HCT116 (cell line): ENCODE results near the gene MRPL41. TPM values are rescaled to one million over a fixed set of nuclear protein-coding genes. Genes with fewer than 3 reads are reported as not detected.

ENCODE experiments used
- ATAC-seq: fragments of 200-7000 bp; cut with Tn5 transposase; 2 replicates; pipeline ENCODE4 v1.9.1; 2020; ENCODE audit warnings: mild to moderate bottlenecking, moderate library complexity
- BruUV-seq: library from RNA; stranded (reverse); fragments of 400-500 nt; replicated peaks from 2 replicates; lab custom pipeline; 2021; lab: Mats Ljungman, UMichigan
- CTCF ChIA-PET: fragments of 300-600 bp; sonication (Branson Sonifier 250); formaldehyde crosslinking; loops from one replicate; lab custom pipeline; 2021; ENCODE audit warnings: antibody characterized with exemption; lab: Charles Lee
- POLR2A ChIA-PET: fragments of 300-600, 350-600 bp; sonication (Branson Sonifier 250); formaldehyde crosslinking; loops from one replicate; lab custom pipeline; 2021; ENCODE audit warnings: antibody characterized with exemption; lab: Charles Lee
- RAD21 ChIA-PET, 2 experiments: fragments of 300-600 bp; sonication (Branson Sonifier 250); formaldehyde crosslinking; loops; one replicate each; lab custom pipeline; 2023; ENCODE audit warnings: low total read pairs in 2 of 2; ENCODE audit not compliant: uncharacterized antibody in 2 of 2, unreplicated experiment in 2 of 2, low non-redundant PET in 1 of 2; lab: Charles Lee
- DNase-seq: peaks from one replicate; pipeline ENCODE4 v3.0.0-alpha.2; 2010; ENCODE audit warnings: low read depth, low spot score
- H2AFZ ChIP-seq: fragments of 200-600 bp; shearing (Covaris generic), sonication (generic); 2 replicates; pipeline ENCODE4 v1.6.1; 2017; ENCODE audit warnings: low read depth, mixed run types, mixed read lengths, antibody characterized with exemption, low read length; ENCODE audit not compliant: poor library complexity, severe bottlenecking
- H3K27ac ChIP-seq: 2 replicates; pipeline ENCODE4 v1.5.1; 2012; ENCODE audit warnings: low read depth, low read length
- H3K27me3 ChIP-seq: fragments of 200-600 bp; sonication (generic); 2 replicates; pipeline ENCODE4 v1.6.1; 2016; ENCODE audit warnings: mixed run types, low read length, mixed read lengths; ENCODE audit not compliant: insufficient read depth
- H3K36me3 ChIP-seq, 2 experiments: fragments of 200-500 bp in 1 of 2; fragments of 200-600 bp in 1 of 2; sonication (Bioruptor generic) in 1 of 2; sonication (generic) in 1 of 2; 2 replicates each; pipeline versions ENCODE4 v1.5.1 to v1.6.1; 2014 to 2016; ENCODE audit warnings: low read length in 2 of 2, inconsistent platforms in 1 of 2, mixed read lengths in 1 of 2, mixed run types in 1 of 2; ENCODE audit not compliant: insufficient read depth in 2 of 2, control insufficient read depth in 1 of 2
- H3K4me1 ChIP-seq, 2 experiments: fragments of 200-600 bp in 1 of 2; sonication (generic) in 1 of 2; 2 replicates each; pipeline versions ENCODE4 v1.5.1 to v1.6.1; 2012 to 2017; ENCODE audit warnings: low read length in 2 of 2, inconsistent platforms in 1 of 2, mild to moderate bottlenecking in 1 of 2, mixed read lengths in 1 of 2, mixed run types in 1 of 2, moderate library complexity in 1 of 2; ENCODE audit not compliant: insufficient read depth in 2 of 2, control insufficient read depth in 1 of 2
- H3K4me2 ChIP-seq: fragments of 200-600 bp; sonication (generic); 2 replicates; pipeline ENCODE4 v1.6.1; 2017; ENCODE audit warnings: mixed run types, low read length, mixed read lengths
- H3K4me3 ChIP-seq, 2 experiments: fragments of 200-600 bp in 1 of 2; sonication (generic) in 1 of 2; replicated peaks in 1 of 2; 2 replicates each; pipeline ENCODE4 v1.5.1; 2011 to 2016; ENCODE audit warnings: low read length in 2 of 2, control low read depth in 1 of 2, low read depth in 1 of 2, mild to moderate bottlenecking in 1 of 2, mixed read lengths in 1 of 2, mixed run types in 1 of 2
- H3K79me2 ChIP-seq: fragments of 200-600 bp; sonication (generic); 2 replicates; pipeline ENCODE4 v1.6.1; 2017; ENCODE audit warnings: mild to moderate bottlenecking, mixed run types, low read length, moderate library complexity, mixed read lengths; ENCODE audit not compliant: insufficient read depth
- H3K9ac ChIP-seq: fragments of 200-600 bp; sonication (generic); 2 replicates; pipeline ENCODE4 v1.6.1; 2016; ENCODE audit warnings: low read length, mixed read lengths
- H3K9me2 ChIP-seq: fragments of 200-600 bp; sonication (generic), shearing (Covaris generic); 2 replicates; pipeline ENCODE4 v1.6.1; 2017; ENCODE audit warnings: mixed run types, mild to moderate bottlenecking, moderate library complexity; ENCODE audit not compliant: insufficient read depth
- H3K9me3 ChIP-seq, 2 experiments: fragments of 200-500 bp in 1 of 2; fragments of 200-600 bp in 1 of 2; sonication (Bioruptor generic) in 1 of 2; sonication (generic) in 1 of 2; 2 replicates each; pipeline ENCODE4 v1.6.1; 2014 to 2017; ENCODE audit warnings: low read length in 2 of 2, mixed read lengths in 2 of 2, inconsistent platforms in 1 of 2, low read depth in 1 of 2, mild to moderate bottlenecking in 1 of 2, mixed run types in 1 of 2, moderate library complexity in 1 of 2; ENCODE audit not compliant: control insufficient read depth in 1 of 2, insufficient read depth in 1 of 2
- H4K20me1 ChIP-seq: fragments of 200-600 bp; sonication (generic), shearing (Covaris generic); 2 replicates; pipeline ENCODE4 v1.6.1; 2017; ENCODE audit warnings: mixed run types, mild to moderate bottlenecking, moderate library complexity; ENCODE audit not compliant: insufficient read depth
- ATF3 ChIP-seq: IDR thresholded peaks from 2 replicates; pipeline ENCODE4 v1.6.1; 2012
- EGR1 ChIP-seq: IDR thresholded peaks from 2 replicates; pipeline ENCODE4 v1.6.1; 2012; ENCODE audit warnings: low read depth
- ELF1 ChIP-seq: IDR thresholded peaks from 2 replicates; pipeline ENCODE4 v1.6.1; 2012; ENCODE audit warnings: low read depth, borderline replicate concordance
- EZH2 ChIP-seq: fragments of 200-600 bp; sonication (generic); IDR thresholded peaks from 2 replicates; pipeline ENCODE4 v1.6.1; 2017; ENCODE audit warnings: antibody characterized with exemption, mixed run types
- POLR2A ChIP-seq: IDR thresholded peaks from 2 replicates; pipeline ENCODE4 v1.7.0; 2011; ENCODE audit warnings: borderline replicate concordance; ENCODE audit not compliant: insufficient read depth, insufficient read length; ENCODE audit errors: extremely low read depth
- POLR2AphosphoS5 ChIP-seq: IDR thresholded peaks from 2 replicates; pipeline ENCODE4 v1.6.1; 2011; ENCODE audit warnings: mild to moderate bottlenecking, low read depth, low read length, moderate library complexity
- RAD21 ChIP-seq: IDR thresholded peaks from 2 replicates; pipeline ENCODE4 v1.6.1; 2012; ENCODE audit warnings: low read depth, mild to moderate bottlenecking
- SP1 ChIP-seq: IDR thresholded peaks from 2 replicates; pipeline ENCODE4 v1.6.1; 2012; ENCODE audit warnings: low read depth
- TCF7L2 ChIP-seq: IDR thresholded peaks from 2 replicates; pipeline ENCODE4 v1.7.0; 2011; ENCODE audit warnings: borderline replicate concordance, inconsistent platforms; ENCODE audit not compliant: insufficient read depth, insufficient read length; ENCODE audit errors: extremely low read depth
- YY1 ChIP-seq: IDR thresholded peaks from 2 replicates; pipeline ENCODE4 v1.6.1; 2011; ENCODE audit warnings: low read length, low read depth, moderate library complexity, mild to moderate bottlenecking; ENCODE audit not compliant: insufficient replicate concordance; ENCODE audit errors: extremely low read depth
- intact Hi-C: fragments of 100-400 bp; cut with micrococcal nuclease; formaldehyde crosslinking; loops from 2 replicates; pipeline ENCODE4 v1.10.0; 2022
- total RNA-seq: library from RNA; stranded (reverse); gene quantifications from one replicate; pipeline ENCODE4 v1.2.1, GENCODE V29; 2021; ENCODE audit not compliant: unreplicated experiment
- TF ChIP-seq, protein P1 (sequence below): IDR thresholded peaks from 2 replicates; pipeline ENCODE4 v1.6.1; 2012; ENCODE audit warnings: low read depth
- TF ChIP-seq, protein P2 (sequence below), 3 experiments: fragments of 200-600 bp in 1 of 3; sonication (generic) in 1 of 3; IDR thresholded peaks in 2 of 3; conservative IDR thresholded peaks in 1 of 3; 2 replicates each; pipeline ENCODE4 v1.5.1; 2012 to 2017; ENCODE audit warnings: low read depth in 2 of 3, low read length in 2 of 3, antibody characterized with exemption in 1 of 3, borderline replicate concordance in 1 of 3, control low read depth in 1 of 3, mild to moderate bottlenecking in 1 of 3, mixed read lengths in 1 of 3, mixed run types in 1 of 3, moderate library complexity in 1 of 3; ENCODE audit not compliant: insufficient read depth in 1 of 3

The MRPL41 gene
- total RNA-seq, 1 experiment from 2014 or later, result 69.5 TPM

DNA sequence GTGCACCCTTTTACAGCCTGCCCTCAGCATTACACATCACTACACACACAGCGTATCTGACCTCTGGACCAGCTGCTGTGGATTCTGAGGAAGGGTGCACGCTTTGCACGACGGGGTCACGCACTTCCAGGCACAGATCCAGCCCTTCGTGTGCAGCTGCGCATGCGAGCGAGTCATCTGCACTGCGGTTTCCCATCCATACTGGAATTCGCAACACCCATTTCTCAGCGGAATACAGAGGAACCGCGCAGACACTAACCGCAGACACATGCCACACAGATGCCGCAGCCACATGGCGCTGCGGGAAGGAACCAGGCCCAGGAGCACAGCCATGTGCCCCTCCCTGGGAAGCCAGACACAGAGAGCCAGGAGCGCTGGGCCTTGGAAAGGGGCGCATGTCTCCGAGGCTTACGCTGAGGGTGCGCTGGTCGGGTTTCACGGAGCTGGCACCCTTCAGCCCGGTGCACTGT, 44.9 kb upstream of the MRPL41 start:
- TF ChIP-seq ELF1, result no peak
- no peak for TF ChIP-seq SP1
- TF ChIP-seq YY1, result no peak
- no peak for TF ChIP-seq POLR2A
- no peak for TF ChIP-seq EGR1
- TF ChIP-seq TCF7L2, result no peak
- H3K4me3 ChIP-seq, result no peak overlapping the region
- H4K20me1 ChIP-seq, result no peaks in the 10 kb centered on the region
- no TSS peak for BruUV-seq
- no peak overlapping the region for H2AFZ ChIP-seq
- no peaks in the 10 kb centered on the region for H3K9me2 ChIP-seq
- no peaks in the 10 kb centered on the region for H3K9me3 ChIP-seq
- H3K27me3 ChIP-seq, result no peaks in the 10 kb centered on the region
- H3K79me2 ChIP-seq, result no peaks in the 10 kb centered on the region
- CTCF ChIA-PET, result no interaction called here
- POLR2A ChIA-PET, result no interaction called here
- no peak overlapping the region for H3K9ac ChIP-seq
- no peak for DNase-seq
- no peak overlapping the region for H3K4me2 ChIP-seq
- RAD21 ChIA-PET, result no interaction called here
- intact Hi-C loops, result no loop called here
- no peaks in the 10 kb centered on the region for H3K4me1 ChIP-seq
- H3K27ac ChIP-seq, result no peak overlapping the region
- no peaks in the 10 kb centered on the region for H3K36me3 ChIP-seq
- no peak for ATAC-seq

- Histone ChIP-seq H3K79me2 (no peaks in the 10 kb centered on the region), H3K4me1 (no peaks in the 10 kb centered on the region), H3K4me2 (no peak overlapping the region), H3K9me2 (no peaks in the 10 kb centered on the region), H3K27me3 (no peaks in the 10 kb centered on the region), H3K36me3 (no peaks in the 10 kb centered on the region), H3K9ac (no peak overlapping the region), H2AFZ (no peak overlapping the region), H3K4me3 (no peak overlapping the region), H3K9me3 (no peaks in the 10 kb centered on the region), H3K27ac (no peak overlapping the region), H4K20me1 (no peaks in the 10 kb centered on the region)
- CTCF ChIA-PET, result interaction anchor here (0.9 to 1.4 kb wide), 2 partner anchors 18 to 26 kb away, joined by 3 read pairs; no protein-coding TSS in a partner anchor
- no peak for DNase-seq
- POLR2A ChIA-PET, result no interaction called here
- BruUV-seq, result no TSS peak
- RAD21 ChIA-PET, result no interaction called here
- intact Hi-C loops, result no loop called here
- no peak for ATAC-seq
- TF ChIP-seq SP1 (no peak), RAD21 (no peak), YY1 (no peak), EZH2 (no peak), POLR2A (no peak), ATF3 (no peak), POLR2AphosphoS5 (no peak)
- TF ChIP-seq, protein P1, sequence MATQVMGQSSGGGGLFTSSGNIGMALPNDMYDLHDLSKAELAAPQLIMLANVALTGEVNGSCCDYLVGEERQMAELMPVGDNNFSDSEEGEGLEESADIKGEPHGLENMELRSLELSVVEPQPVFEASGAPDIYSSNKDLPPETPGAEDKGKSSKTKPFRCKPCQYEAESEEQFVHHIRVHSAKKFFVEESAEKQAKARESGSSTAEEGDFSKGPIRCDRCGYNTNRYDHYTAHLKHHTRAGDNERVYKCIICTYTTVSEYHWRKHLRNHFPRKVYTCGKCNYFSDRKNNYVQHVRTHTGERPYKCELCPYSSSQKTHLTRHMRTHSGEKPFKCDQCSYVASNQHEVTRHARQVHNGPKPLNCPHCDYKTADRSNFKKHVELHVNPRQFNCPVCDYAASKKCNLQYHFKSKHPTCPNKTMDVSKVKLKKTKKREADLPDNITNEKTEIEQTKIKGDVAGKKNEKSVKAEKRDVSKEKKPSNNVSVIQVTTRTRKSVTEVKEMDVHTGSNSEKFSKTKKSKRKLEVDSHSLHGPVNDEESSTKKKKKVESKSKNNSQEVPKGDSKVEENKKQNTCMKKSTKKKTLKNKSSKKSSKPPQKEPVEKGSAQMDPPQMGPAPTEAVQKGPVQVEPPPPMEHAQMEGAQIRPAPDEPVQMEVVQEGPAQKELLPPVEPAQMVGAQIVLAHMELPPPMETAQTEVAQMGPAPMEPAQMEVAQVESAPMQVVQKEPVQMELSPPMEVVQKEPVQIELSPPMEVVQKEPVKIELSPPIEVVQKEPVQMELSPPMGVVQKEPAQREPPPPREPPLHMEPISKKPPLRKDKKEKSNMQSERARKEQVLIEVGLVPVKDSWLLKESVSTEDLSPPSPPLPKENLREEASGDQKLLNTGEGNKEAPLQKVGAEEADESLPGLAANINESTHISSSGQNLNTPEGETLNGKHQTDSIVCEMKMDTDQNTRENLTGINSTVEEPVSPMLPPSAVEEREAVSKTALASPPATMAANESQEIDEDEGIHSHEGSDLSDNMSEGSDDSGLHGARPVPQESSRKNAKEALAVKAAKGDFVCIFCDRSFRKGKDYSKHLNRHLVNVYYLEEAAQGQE, result no peak
- TF ChIP-seq, protein P2, sequence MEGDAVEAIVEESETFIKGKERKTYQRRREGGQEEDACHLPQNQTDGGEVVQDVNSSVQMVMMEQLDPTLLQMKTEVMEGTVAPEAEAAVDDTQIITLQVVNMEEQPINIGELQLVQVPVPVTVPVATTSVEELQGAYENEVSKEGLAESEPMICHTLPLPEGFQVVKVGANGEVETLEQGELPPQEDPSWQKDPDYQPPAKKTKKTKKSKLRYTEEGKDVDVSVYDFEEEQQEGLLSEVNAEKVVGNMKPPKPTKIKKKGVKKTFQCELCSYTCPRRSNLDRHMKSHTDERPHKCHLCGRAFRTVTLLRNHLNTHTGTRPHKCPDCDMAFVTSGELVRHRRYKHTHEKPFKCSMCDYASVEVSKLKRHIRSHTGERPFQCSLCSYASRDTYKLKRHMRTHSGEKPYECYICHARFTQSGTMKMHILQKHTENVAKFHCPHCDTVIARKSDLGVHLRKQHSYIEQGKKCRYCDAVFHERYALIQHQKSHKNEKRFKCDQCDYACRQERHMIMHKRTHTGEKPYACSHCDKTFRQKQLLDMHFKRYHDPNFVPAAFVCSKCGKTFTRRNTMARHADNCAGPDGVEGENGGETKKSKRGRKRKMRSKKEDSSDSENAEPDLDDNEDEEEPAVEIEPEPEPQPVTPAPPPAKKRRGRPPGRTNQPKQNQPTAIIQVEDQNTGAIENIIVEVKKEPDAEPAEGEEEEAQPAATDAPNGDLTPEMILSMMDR (IDR thresholded peaks at IDR 0.05 in 2 of 3, conservative IDR thresholded peaks at IDR 0.05 in 1 of 3; ENCODE audit: borderline replicate concordance in 1 of 3, insufficient read depth in 1 of 3, low read depth in 2 of 3, low read length in 2 of 3), result no peak
Observed at GRCh38 chr9:137509198-137509597, 42.5 kb upstream of the MRPL41 start.
